NCI-H82 treated with DMSO at 0.1 percent for 48 hours (cell line): ENCODE results near the gene RNF121.

Experiments used
- DNase-seq: peaks from one replicate; lab custom pipeline; 2025; ENCODE audit not compliant: unreplicated experiment; lab: John Stamatoyannopoulos, UW

Gene RNF121

DNA sequence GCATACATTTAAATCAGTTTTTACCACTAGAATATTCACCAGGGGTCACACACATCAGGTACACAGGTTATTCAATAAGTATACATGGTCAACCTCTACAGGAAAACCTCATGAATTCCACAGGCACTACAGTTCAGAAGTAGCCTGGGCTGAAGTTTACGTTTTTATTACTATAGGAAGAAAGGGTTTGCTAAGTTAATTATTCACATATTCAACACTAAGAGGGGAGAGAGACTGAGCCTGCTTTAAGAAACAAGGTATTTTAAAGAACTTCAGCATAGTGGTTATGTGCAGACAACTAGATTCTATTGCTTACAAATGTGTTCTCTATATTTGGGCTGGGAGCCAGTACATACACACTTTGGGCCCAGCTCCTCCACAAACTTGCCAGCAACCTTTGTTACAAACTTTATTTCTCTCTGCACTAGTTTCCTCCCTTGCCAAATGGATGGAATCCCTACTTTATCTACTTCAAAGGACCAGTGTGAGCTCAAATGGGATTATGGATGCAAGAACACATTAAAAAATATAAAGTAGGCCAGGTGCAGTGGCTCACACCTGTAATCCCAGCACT is 101.7 kb downstream of the RNF121 start:
- no peak for DNase-seq

DNA sequence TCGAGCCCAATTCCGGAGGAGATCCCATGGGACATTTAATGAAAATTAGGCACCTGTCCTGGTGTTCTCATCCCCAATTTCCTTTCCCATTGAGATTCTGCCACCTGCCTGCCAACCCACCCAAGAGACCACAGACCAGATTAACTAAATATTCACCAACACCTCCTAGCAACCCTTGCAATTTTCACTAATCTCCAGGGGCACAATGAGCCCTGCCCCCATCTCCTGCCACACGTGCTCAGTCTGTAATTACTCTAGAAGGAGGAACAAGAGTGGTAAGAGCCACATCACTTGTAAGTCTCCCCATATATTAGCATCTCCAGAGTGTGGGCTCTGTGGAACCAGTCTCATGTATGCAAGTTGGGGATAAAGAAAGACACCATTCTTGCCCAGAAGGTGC is 107.8 kb downstream of the RNF121 start:
- no peak for DNase-seq

DNA sequence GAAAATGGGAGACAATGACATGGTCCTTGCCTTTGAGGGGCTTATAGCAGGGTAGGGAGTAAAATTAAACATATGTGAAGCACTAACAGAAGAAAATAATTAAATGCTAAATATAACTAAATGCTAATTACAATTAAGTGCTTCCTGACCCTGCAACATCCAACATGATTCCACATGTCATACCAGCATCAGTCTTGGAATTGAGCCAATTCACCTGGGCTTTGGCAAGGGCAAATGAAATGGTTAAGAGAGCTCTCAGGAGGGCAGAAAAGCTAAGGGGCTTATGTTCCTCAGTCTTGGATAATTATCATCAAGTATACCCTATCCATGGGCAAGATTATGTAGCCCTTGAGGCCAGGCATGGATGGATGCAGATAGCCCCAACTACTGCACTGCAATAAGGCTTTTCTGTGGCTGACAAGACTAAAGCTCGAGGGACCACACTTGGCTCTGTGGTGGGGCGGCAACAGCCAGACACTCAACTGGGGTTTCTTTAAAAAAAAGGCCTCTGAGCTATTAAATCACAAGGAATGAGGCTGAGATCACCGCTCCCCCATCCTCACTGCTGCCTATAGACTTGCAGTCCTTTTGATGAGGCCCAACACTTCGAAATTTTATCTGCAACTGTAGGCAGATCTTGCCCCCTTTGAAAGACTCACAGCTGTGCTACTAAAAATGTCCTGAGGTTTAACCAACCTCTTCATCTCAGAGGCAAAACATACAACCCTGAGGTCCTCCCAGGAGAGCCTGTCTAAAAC is 108.9 kb downstream of the RNF121 start:
- no peak for DNase-seq

DNA sequence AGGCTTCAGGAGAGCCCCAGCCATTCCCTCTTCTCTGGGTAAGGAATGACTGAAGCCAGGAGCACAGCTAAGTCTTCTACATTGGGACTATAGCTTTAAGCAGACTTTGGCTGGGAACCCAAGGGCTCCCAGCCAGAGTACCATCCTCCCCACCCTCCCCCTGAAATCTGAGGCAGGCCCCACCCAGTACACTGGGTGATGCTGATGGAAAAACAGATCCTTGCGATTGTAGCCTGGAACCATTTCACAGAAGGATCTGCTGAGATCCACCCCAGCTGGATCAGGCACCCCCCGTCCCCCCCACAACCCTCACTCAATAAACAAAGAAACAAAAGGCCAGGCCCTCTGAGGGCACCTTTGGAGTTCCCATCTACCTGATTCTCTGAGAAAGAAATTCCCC is 109.6 kb downstream of the RNF121 start:
- no peak for DNase-seq

DNA sequence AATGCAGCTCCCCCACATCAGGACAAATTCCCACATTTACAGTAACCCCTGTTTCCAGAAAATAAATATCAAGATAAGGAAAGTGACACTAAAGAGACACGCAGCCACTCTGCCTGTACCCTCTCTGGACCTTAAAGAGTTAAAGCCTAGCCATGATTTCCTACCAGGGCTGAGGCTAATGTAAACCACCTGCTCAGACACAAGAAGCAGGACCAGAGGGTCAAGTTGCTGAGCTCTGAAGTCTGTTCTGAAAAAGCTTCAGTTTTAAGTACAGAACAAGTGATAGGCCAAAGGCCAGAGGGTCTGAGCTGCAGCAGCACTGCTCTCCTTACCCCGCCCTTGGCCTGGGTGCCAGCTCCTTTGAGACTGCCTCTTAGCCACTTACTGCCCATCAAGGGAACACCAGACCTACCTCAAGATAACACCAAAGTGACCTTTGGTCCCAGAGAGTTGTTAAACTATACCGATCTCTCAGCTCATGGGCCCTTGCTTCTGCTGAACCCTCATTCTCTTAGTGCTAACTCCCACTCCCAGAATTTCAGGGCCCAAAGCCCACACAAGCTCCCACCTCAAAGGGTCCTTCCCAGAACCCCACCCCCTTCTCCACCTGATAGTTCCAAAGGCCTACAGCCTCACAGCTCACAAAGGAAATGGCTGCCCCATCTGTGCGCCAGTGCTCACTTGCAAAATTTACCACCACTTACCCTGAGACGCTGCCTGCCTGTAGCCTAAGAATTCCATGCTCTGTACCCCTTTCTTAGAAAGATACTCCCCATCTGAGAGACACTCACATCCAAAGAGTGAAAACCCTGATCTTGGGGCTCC is 110.4 kb downstream of the RNF121 start:
- DNase-seq: no peak

DNA sequence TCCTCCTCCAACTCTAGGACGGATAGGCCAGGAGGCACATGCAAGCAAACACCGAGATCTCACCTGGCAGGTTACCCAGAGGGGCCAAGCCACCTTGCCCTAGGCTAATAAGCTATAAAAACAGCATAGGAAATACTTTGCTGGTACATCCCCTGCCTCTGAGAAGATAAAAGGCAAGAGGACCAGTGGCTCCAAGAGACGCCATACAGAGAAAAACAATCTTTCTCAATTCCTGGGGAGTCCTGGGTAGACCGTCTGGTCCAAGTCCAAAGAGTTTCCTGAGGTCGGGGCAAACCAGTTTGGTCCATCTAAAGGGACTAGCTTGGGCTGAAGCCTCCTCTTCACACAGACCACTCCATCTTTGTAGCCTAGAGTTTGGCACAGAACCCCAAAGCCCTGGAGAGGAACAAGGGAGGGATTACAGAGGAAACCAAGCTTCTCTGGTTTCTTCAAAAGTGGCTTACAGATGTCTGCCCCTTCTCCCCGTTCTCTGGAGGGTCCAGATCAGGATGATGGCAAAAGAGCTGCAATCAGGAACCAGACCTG is 111.1 kb downstream of the RNF121 start:
- no peak for DNase-seq

DNA sequence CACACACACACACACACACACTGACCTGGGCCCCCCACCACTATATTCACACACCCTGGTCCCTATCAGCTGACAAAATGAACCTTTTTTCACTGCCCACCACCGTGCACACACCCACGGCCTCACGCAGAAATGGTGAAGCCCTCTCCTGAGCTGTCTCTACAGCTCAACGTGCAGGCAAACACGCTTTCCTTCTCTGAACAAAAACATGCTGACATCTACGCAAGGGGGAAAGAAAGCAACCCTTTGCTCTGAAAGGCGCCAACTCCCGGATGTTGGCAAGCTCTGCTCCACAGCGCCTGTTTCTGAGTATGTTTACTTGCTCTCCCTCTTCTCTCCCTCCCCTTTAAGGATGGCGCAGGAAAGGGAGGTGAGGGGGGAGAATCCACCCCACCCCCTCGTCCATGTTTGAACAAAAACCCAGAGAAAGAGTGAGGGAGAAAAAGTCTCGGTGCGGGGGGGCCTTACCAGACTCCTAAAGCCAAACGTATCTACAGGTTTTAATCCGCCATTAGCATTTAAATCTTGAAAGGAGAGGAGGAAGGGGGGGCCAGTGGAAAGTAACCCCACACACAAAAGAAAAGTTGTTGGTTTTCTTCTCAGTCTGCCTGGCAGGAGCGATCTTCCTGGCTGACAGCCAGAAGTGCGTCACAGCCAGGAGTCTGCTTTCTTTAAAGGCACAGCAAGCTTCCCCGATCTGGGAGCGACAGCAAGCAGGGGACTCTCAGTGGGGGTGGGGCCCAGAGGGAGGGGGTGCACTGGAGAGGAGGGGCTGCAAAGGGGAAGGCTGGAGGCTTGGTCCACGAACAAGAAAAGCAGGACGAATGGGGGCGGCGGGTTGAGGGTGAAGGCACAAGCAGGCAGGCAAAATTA is 111.9 kb downstream of the RNF121 start:
- DNase-seq: peak; percentile 46

DNA sequence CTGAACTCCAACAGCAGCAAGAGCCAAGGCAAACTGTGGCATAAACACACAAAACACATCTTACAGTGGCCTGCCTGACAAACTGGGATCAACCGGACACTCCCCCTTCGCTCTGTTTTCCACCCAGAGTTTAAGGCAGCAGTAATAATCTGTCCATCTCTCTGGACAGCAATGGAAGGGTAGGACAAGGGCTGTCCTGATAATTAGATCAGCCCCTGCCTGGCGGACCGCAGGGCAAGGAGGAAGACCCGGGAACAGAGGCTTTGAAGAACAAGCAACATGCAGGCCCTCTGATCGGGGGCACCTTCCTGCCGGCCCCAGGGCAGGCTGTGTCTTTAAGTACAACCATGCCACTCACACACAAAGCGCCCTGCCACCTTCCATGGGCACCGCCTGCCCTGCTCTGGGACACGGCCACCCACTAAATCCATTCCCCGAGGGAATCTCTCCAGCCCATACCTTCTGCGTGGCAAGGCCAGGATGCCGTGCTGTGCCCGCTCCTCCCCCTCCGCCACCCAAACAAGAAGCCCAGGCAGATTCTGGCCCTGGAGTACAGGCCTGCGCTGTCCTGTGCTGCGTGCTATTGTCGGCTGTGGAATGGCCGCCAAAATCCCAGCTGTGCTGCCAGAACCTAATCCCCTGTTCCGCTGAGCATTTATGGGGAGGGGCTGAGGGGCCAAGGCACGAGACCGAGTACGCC is 112.7 kb downstream of the RNF121 start:
- peak; percentile 64 for DNase-seq

DNA sequence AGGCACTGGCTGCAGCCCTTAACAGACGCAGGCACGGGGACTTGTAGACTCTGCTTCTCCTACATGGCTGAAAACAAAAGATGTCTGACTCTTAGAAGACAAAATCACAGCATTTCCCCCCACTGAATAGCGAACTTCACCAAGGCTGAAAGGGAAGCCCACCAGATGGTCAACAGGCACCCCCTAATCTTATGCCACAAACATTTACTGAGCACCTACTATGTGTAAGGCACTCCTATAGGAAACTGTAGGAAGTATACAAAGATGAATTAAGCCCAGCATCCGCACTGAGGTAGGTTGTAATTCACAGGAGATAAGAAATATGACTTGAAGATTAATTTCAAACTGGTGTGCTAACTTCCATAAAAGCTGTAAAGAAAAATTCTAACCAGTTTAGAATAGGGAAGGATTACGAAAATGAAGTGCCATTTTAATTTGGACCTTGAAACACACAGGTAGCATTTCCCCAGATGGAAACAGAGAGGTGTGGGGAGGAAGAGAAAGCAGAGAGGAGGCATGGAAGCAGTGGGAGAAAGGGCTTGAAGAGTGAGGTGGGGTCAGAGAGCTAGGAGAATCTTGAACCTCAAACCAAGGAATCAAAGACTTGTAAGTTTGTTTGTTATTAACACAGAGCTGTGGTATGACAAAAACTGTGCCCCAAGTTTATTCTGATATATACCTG is 113.4 kb downstream of the RNF121 start:
- no peak for DNase-seq

DNA sequence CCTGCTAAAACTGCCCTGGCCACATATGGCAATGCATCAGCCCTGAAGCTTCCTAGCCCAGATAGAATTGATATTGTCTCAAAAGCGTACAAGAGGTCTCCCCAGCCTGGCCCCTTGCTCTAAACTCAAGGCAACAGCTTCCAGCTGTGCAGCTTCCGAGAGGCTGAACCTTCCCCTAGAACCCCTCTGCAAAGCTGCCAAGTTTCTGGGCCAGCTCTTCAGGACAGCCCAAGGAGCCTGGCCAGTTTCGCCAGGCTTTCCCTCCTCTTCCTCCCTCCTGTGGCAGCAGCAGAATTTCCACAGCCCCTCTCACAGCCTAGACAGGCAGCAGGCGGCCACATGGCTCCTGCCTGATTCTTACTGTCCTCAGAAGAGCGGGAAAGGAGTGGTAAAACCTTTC is 117.0 kb downstream of the RNF121 start:
- no peak for DNase-seq
